ES-I3 (cell line): ENCODE data around the gene GLI2.

Experiments
- H3K36me3 ChIP-seq: 2 replicates; pipeline ENCODE4 v1.6.1; 2013; ENCODE audit warnings: mild to moderate bottlenecking, low read length, control low read depth, moderate library complexity; ENCODE audit not compliant: insufficient read depth
- H3K4me1 ChIP-seq: 2 replicates; pipeline ENCODE4 v1.6.1; 2013; ENCODE audit warnings: mild to moderate bottlenecking, control low read depth, low read length; ENCODE audit not compliant: insufficient read depth
- H3K9ac ChIP-seq: 2 replicates; pipeline ENCODE4 v1.6.1; 2013; ENCODE audit warnings: low read depth, mild to moderate bottlenecking, low read length, moderate library complexity
- H3K9me3 ChIP-seq: 2 replicates; pipeline ENCODE4 v1.6.1; 2013; ENCODE audit warnings: mild to moderate bottlenecking, low read length, moderate library complexity; ENCODE audit not compliant: control insufficient read depth, insufficient read depth

The GLI2 gene

GRCh38 chr2:120762341-120763061, 26.8 kb downstream of the GLI2 start:
- Histone ChIP-seq H3K36me3 (no peaks in the 10 kb centered on the region), H3K9ac (no peak overlapping the region), H3K9me3 (no peaks in the 10 kb centered on the region), H3K4me1 (peaks cover 64% of the 10 kb centered on the region)

- Histone ChIP-seq H3K9me3 (no peaks in the 10 kb centered on the region), H3K4me1 (peaks cover 54% of the 10 kb centered on the region), H3K9ac (no peak overlapping the region), H3K36me3 (no peaks in the 10 kb centered on the region)
Observed at GRCh38 chr2:120763508-120763907, 27.8 kb downstream of the GLI2 start.

GRCh38 chr2:120763931-120764330, 28.3 kb downstream of the GLI2 start:
- no peaks in the 10 kb centered on the region for H3K9me3 ChIP-seq
- no peaks in the 10 kb centered on the region for H3K36me3 ChIP-seq
- no peak overlapping the region for H3K9ac ChIP-seq
- peaks cover 50% of the 10 kb centered on the region for H3K4me1 ChIP-seq

- Histone ChIP-seq H3K36me3 (no peaks in the 10 kb centered on the region), H3K4me1 (peaks cover 44% of the 10 kb centered on the region), H3K9ac (no peak overlapping the region)
Observed at GRCh38 chr2:120764492-120764891, 28.8 kb downstream of the GLI2 start.

GRCh38 chr2:120764991-120765677, 29.5 kb downstream of the GLI2 start:
- no peak overlapping the region for H3K9ac ChIP-seq
- H3K36me3 ChIP-seq, result no peaks in the 10 kb centered on the region
- no peaks in the 10 kb centered on the region for H3K9me3 ChIP-seq
- H3K4me1 ChIP-seq, result peaks cover 40% of the 10 kb centered on the region

More at GRCh38 chr2:120764492-120764891, 28.8 kb downstream of the GLI2 start:
- no peaks in the 10 kb centered on the region for H3K9me3 ChIP-seq

GRCh38 chr2:120765678-120766469, 30.2 kb downstream of the GLI2 start:
- H3K36me3 ChIP-seq, result no peaks in the 10 kb centered on the region
- H3K9me3 ChIP-seq, result no peaks in the 10 kb centered on the region
- H3K4me1 ChIP-seq, result peaks cover 33% of the 10 kb centered on the region
- H3K9ac ChIP-seq, result no peak overlapping the region

- Histone ChIP-seq H3K9ac (no peak overlapping the region), H3K9me3 (no peaks in the 10 kb centered on the region), H3K4me1 (peaks cover 36% of the 10 kb centered on the region), H3K36me3 (no peaks in the 10 kb centered on the region)
Observed at GRCh38 chr2:120766470-120767351, 31.0 kb downstream of the GLI2 start.

- Histone ChIP-seq H3K9ac (no peak overlapping the region), H3K9me3 (no peaks in the 10 kb centered on the region), H3K36me3 (no peaks in the 10 kb centered on the region), H3K4me1 (peaks cover 44% of the 10 kb centered on the region)
Observed at GRCh38 chr2:120767486-120768005, 31.9 kb downstream of the GLI2 start.

GRCh38 chr2:120768112-120769048, 32.7 kb downstream of the GLI2 start:
- Histone ChIP-seq H3K9ac (no peak overlapping the region), H3K4me1 (peaks cover 51% of the 10 kb centered on the region), H3K9me3 (no peaks in the 10 kb centered on the region), H3K36me3 (no peaks in the 10 kb centered on the region)

GRCh38 chr2:120769076-120769786, 33.6 kb downstream of the GLI2 start:
- Histone ChIP-seq H3K9me3 (no peaks in the 10 kb centered on the region), H3K9ac (no peak overlapping the region), H3K36me3 (no peaks in the 10 kb centered on the region), H3K4me1 (peaks cover 52% of the 10 kb centered on the region)

GRCh38 chr2:120769787-120770120, 34.1 kb downstream of the GLI2 start:
- no peaks in the 10 kb centered on the region for H3K36me3 ChIP-seq
- peaks cover 48% of the 10 kb centered on the region for H3K4me1 ChIP-seq
- no peak overlapping the region for H3K9ac ChIP-seq
- no peaks in the 10 kb centered on the region for H3K9me3 ChIP-seq

GRCh38 chr2:120770176-120770575, 34.5 kb downstream of the GLI2 start:
- Histone ChIP-seq H3K36me3 (no peaks in the 10 kb centered on the region), H3K9ac (no peak overlapping the region), H3K4me1 (peaks cover 44% of the 10 kb centered on the region)

More at GRCh38 chr2:120770176-120770575, 34.5 kb downstream of the GLI2 start:
- H3K9me3 ChIP-seq, result no peaks in the 10 kb centered on the region
